CD4-positive, alpha-beta memory T cell (primary cell): ENCODE measurements around the gene CACFD1. TPM values are rescaled to one million over a fixed set of nuclear protein-coding genes. Genes with fewer than 3 reads are reported as not detected.

Experiments
- CTCF ChIA-PET: fragments of 350-600 bp; sonication (Branson Sonifier 250); formaldehyde crosslinking; loops from one replicate; lab custom pipeline; 2021; ENCODE audit warnings: inconsistent platforms; ENCODE audit not compliant: partially characterized antibody; lab: Charles Lee
- POLR2A ChIA-PET: fragments of 350-600 bp; sonication (Branson Sonifier 250); formaldehyde crosslinking; loops from one replicate; lab custom pipeline; 2021; ENCODE audit not compliant: partially characterized antibody; lab: Charles Lee
- DNase-seq, 5 donors: peaks; one replicate each; pipeline versions ENCODE4 v3.0.0 to v3.0.0-alpha.2; 2020 to 2022; ENCODE audit warnings: mixed read lengths in 1 of 5
- H3K27ac ChIP-seq: one replicate; pipeline ENCODE4 v1.7.0; 2013; ENCODE audit warnings: low read depth, low read length
- H3K27me3 ChIP-seq: 2 replicates; pipeline ENCODE4 v1.7.0; 2013; ENCODE audit warnings: mild to moderate bottlenecking, low read length, moderate library complexity; ENCODE audit not compliant: insufficient read depth
- H3K36me3 ChIP-seq: 2 replicates; pipeline ENCODE4 v1.7.0; 2013; ENCODE audit warnings: mild to moderate bottlenecking, low read length, moderate library complexity; ENCODE audit not compliant: insufficient read depth
- H3K4me1 ChIP-seq: 2 replicates; pipeline ENCODE4 v1.7.0; 2013; ENCODE audit warnings: mild to moderate bottlenecking, low read length, moderate library complexity; ENCODE audit not compliant: insufficient read depth
- H3K4me3 ChIP-seq, 2 donors: one replicate each; pipeline ENCODE4 v1.7.0; 2013; ENCODE audit warnings: low read length in 2 of 2, mild to moderate bottlenecking in 1 of 2
- H3K9me3 ChIP-seq, 2 donors: one replicate each; pipeline ENCODE4 v1.7.0; 2013; ENCODE audit warnings: low read length in 2 of 2, control low read depth in 1 of 2; ENCODE audit not compliant: control insufficient read depth in 1 of 2
- H3K27ac Mint-ChIP-seq, 7 donors: one replicate each; pipeline ENCODE4 v1.8.0; 2020 to 2021; ENCODE audit warnings: mixed read lengths in 7 of 7, mild to moderate bottlenecking in 6 of 7, inconsistent platforms in 3 of 7, moderate library complexity in 3 of 7
- H3K27me3 Mint-ChIP-seq, 2 donors: one replicate each; pipeline ENCODE4 v1.8.0; 2020 to 2021; ENCODE audit warnings: mixed read lengths in 2 of 2
- H3K36me3 Mint-ChIP-seq, 2 donors: one replicate each; pipeline ENCODE4 v1.8.0; 2020 to 2021; ENCODE audit warnings: mixed read lengths in 2 of 2, inconsistent platforms in 1 of 2, mild to moderate bottlenecking in 1 of 2
- H3K4me1 Mint-ChIP-seq, 4 donors: one replicate each; pipeline ENCODE4 v1.8.0; 2020 to 2021; ENCODE audit warnings: mixed read lengths in 4 of 4, mild to moderate bottlenecking in 1 of 4
- H3K4me3 Mint-ChIP-seq, 8 donors: one replicate each; pipeline ENCODE4 v1.8.0; 2020 to 2021; ENCODE audit warnings: mixed read lengths in 8 of 8, mild to moderate bottlenecking in 7 of 8, moderate library complexity in 6 of 8, inconsistent platforms in 3 of 8
- H3K9me3 Mint-ChIP-seq, 8 donors: one replicate each; pipeline ENCODE4 v1.8.0; 2020 to 2021; ENCODE audit warnings: mixed read lengths in 8 of 8, mild to moderate bottlenecking in 5 of 8, inconsistent platforms in 3 of 8, moderate library complexity in 1 of 8
- intact Hi-C: fragments of 100-400 bp; cut with micrococcal nuclease; formaldehyde crosslinking; loops from one replicate; pipeline ENCODE4 v1.15.1; 2023
- polyA plus RNA-seq, 2 donors: library from polyadenylated mRNA; unstranded; fragments of 300-500 nt; fragmentation: Illumina TruSeq; gene quantifications; one replicate each; pipeline ENCODE4 v1.2.3, GENCODE V29; 2021
- total RNA-seq, 2 experiments: library from RNA; stranded (reverse); gene quantifications; one replicate each; pipeline ENCODE4 v1.2.3, GENCODE V29; 2021

CACFD1 gene
- total and polyA plus RNA-seq, 4 experiments from 2014 or later = 2.5 to 3.4 (median 2.8) TPM

DNA sequence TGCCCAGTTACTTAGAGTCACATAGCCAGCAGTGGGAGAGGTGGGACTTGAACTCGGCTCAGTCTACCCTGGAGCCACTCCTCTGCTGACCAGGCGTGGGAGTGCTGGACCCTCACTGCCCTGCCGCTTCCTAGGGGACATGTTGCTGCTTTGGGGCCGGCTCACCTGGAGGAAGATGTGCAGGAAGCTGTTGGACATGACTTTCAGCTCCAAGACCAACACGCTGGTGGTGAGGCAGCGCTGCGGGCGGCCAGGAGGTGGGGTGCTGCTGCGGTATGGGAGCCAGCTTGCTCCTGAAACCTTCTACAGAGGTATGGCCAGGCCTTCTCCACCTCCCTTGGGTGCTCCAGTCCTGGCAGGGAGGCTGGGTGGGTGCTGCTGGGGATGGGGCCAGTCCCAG, 3.4 kb upstream of the CACFD1 start:
- no peak for DNase-seq
- ChIA-PET CTCF (no interaction called here), POLR2A (no interaction called here)
- no peak overlapping the region for H3K27ac Mint-ChIP-seq
- H3K4me1 Mint-ChIP-seq = peaks cover 2 to 21% (median 6%) of the 10 kb centered on the region in 4 donors
- H3K4me1 ChIP-seq = peaks cover 10% of the 10 kb centered on the region
- no peak overlapping the region for H3K27ac ChIP-seq
- H3K36me3 Mint-ChIP-seq = peaks cover 0 to 4% of the 10 kb centered on the region in 2 donors
- H3K4me3 ChIP-seq = no peak overlapping the region
- H3K27me3 Mint-ChIP-seq = no peaks in the 10 kb centered on the region
- no peaks in the 10 kb centered on the region for H3K9me3 ChIP-seq
- intact Hi-C loops = no loop called here
- H3K36me3 ChIP-seq = no peaks in the 10 kb centered on the region
- no peak overlapping the region for H3K4me3 Mint-ChIP-seq
- no peaks in the 10 kb centered on the region for H3K27me3 ChIP-seq
- no peaks in the 10 kb centered on the region for H3K9me3 Mint-ChIP-seq

DNA sequence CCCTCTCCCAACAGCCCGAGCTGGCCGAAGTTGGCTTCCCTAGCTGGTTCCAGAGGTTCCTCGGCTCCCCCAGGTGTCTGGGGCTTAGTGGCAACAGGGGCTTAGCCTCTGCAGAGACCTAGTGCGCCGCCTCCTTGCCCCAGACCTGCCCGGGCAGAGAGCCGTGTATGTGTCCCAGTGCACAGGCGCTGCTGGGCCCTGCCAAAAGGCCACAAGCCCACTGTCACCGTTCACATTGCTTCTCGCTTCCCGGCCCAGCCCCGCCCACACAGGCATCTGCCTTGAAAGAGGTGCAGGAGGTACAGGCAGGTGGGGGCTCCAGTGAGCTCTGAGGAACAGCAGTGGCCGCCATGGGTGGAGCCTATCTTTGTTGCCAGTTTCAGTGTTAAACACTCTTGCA, 2.5 kb upstream of the CACFD1 start:
- Histone ChIP-seq H3K4me1 (peaks cover 10% of the 10 kb centered on the region), H3K27me3 (no peaks in the 10 kb centered on the region), H3K9me3 (no peaks in the 10 kb centered on the region), H3K4me3 (no peak overlapping the region), H3K27ac (no peak overlapping the region), H3K36me3 (no peaks in the 10 kb centered on the region)
- intact Hi-C loops = no loop called here
- Mint-ChIP-seq H3K36me3 (peaks cover 0 to 4% of the 10 kb centered on the region in 2 donors), H3K27me3 (no peaks in the 10 kb centered on the region), H3K4me3 (no peak overlapping the region), H3K9me3 (no peaks in the 10 kb centered on the region), H3K27ac (no peak overlapping the region), H3K4me1 (peaks cover 2 to 21% (median 6%) of the 10 kb centered on the region in 4 donors)
- CTCF ChIA-PET = no interaction called here
- POLR2A ChIA-PET = no interaction called here
- DNase-seq = no peak

DNA sequence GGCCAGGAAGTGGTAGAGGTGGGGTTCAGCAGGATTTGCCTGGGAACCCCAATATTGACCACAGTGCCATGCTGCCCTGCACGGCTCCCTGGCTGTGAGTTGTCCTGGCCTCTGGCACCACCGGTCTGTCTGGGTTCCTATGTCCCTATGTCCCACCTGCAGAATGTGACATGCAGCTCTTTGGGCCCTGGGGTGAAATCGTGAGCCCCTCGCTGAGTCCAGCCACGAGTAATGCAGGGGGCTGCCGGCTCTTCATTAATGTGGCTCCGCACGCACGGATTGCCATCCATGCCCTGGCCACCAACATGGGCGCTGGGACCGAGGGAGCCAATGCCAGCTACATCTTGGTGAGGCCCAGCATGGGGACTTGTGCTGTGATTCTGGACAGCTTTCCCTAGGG, 2.0 kb upstream of the CACFD1 start:
- POLR2A ChIA-PET = no interaction called here
- no peak overlapping the region for H3K4me3 Mint-ChIP-seq
- CTCF ChIA-PET = interaction anchor here (1.2 kb wide), 1 partner anchor 22 kb away, joined by 3 read pairs; the partner anchor contains the start of gene SLC2A6

DNA sequence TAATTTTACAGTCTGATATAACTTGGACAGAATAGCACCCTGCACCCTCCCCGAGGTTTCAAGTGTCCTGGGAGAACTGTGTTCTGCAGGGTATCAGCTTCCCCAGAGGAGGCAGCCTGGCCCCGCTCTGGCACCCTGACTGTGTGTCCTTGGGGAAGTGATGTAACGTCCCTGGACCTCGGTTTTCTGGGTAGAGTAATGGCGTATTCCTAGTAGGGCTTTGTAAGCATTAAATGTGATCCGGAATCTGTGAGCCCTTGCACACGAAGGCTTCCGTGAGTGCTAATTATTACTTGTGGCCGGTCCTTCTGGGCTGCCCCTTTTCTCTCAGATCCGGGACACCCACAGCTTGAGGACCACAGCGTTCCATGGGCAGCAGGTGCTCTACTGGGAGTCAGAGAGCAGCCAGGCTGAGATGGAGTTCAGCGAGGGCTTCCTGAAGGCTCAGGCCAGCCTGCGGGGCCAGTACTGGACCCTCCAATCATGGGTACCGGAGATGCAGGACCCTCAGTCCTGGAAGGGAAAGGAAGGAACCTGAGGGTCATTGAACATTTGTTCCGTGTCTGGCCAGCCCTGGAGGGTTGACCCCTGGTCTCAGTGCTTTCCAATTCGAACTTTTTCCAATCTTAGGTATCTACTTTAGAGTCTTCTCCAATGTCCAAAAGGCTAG, 1.0 kb upstream of the CACFD1 start:
- ChIA-PET CTCF (interaction anchor here (1.2 to 2.3 kb wide), 2 partner anchors 21 to 272 kb away, joined by 3 to 10 read pairs; partner anchors contain the start of gene SLC2A6), POLR2A (interaction anchor here (0.8 to 2.1 kb wide), 5 partner anchors 41 to 706 kb away, joined by 3 to 9 read pairs (median 4); partner anchors contain the start of genes MED22, REXO4, RNU6ATAC and RPL7A)
- Mint-ChIP-seq H3K4me1 (peaks cover 2 to 21% (median 6%) of the 10 kb centered on the region in 4 donors), H3K4me3 (peak overlapping the region; percentile 88 to 96 (median 92)), H3K36me3 (peaks cover 0 to 4% of the 10 kb centered on the region in 2 donors), H3K27ac (peak overlapping the region in 3 of 7 donors; percentile 93 to 96 (median 96)), H3K27me3 (no peaks in the 10 kb centered on the region), H3K9me3 (no peaks in the 10 kb centered on the region)
- Histone ChIP-seq H3K27ac (peak overlapping the region; percentile 78), H3K4me3 (peak overlapping the region; percentile 36 to 87), H3K9me3 (no peaks in the 10 kb centered on the region), H3K36me3 (no peaks in the 10 kb centered on the region), H3K4me1 (peaks cover 10% of the 10 kb centered on the region), H3K27me3 (no peaks in the 10 kb centered on the region)
- no peak for DNase-seq
- intact Hi-C loops = loop anchor here (1.0 to 2.0 kb wide), 3 partner anchors 21 to 110 kb away; partner anchors contain the start of genes MED22, REXO4, RPL7A and SLC2A6

More for the DNA sequence above, 2.0 kb upstream of the CACFD1 start:
- H3K36me3 ChIP-seq = no peaks in the 10 kb centered on the region
- H3K4me1 ChIP-seq = peaks cover 10% of the 10 kb centered on the region
- H3K9me3 ChIP-seq = no peaks in the 10 kb centered on the region
- intact Hi-C loops = loop anchor here (2.0 kb wide), 1 partner anchor 109 kb away; the partner anchor contains the start of genes MED22 and RPL7A
- H3K4me1 Mint-ChIP-seq = peaks cover 2 to 21% (median 6%) of the 10 kb centered on the region in 4 donors
- H3K27me3 Mint-ChIP-seq = no peaks in the 10 kb centered on the region
- H3K4me3 ChIP-seq = no peak overlapping the region
- peaks cover 0 to 4% of the 10 kb centered on the region in 2 donors for H3K36me3 Mint-ChIP-seq
- peak overlapping the region in 1 of 7 donors; percentile 30 for H3K27ac Mint-ChIP-seq
- H3K27ac ChIP-seq = no peak overlapping the region
- DNase-seq = no peak
- no peaks in the 10 kb centered on the region for H3K9me3 Mint-ChIP-seq
- H3K27me3 ChIP-seq = no peaks in the 10 kb centered on the region

DNA sequence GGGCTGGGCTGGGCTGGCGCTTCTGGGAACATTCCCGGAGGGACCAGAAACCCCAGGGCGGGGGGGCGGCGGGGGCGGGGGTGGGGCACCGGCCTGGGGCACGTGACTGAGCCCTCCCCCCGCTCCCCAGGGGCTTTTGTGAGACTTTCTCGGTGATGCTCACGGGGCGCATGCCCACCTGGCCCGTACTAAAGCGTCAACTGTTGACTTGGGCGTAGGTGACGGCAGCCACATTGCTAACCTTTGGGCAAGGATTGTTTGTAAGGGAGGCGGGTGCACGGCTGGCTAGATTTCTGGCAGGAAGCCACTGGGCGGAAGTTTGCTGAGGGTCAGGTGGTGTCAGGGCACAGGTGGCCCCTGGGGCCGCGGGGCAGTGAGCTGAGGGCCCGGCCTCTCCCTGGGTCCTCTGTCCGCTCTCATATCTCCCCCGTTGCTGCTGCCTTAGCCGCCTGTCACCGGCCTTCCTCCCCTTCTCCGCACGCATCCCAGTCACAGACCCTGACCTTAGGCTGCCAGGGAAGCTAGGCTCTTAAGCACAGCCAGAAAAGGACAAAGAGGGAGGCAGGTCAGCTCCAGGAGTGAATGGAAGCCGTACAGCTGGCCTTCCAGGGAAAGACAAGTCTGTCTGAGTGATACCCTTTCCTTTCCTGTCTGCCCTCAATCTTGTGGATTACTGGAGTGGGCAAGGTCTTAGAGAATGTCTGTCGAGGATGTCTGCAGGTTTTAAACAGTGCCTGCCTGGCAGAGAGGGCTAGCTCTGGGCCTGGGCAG, 812 bp downstream of the CACFD1 start:
- Mint-ChIP-seq H3K9me3 (no peaks in the 10 kb centered on the region), H3K4me1 (peaks cover 2 to 21% (median 6%) of the 10 kb centered on the region in 4 donors), H3K27ac (peak overlapping the region; percentile 82 to 96 (median 87)), H3K4me3 (peak overlapping the region; percentile 39 to 83 (median 76)), H3K36me3 (peaks cover 0 to 4% of the 10 kb centered on the region in 2 donors), H3K27me3 (no peaks in the 10 kb centered on the region)
- intact Hi-C loops = no loop called here
- CTCF ChIA-PET = interaction anchor here (1.2 to 2.3 kb wide), 2 partner anchors 24 to 274 kb away, joined by 3 to 10 read pairs; no protein-coding TSS in a partner anchor
- Histone ChIP-seq H3K9me3 (no peaks in the 10 kb centered on the region), H3K4me3 (no peak overlapping the region), H3K4me1 (peaks cover 10% of the 10 kb centered on the region), H3K27ac (peak overlapping the region; percentile 78), H3K36me3 (no peaks in the 10 kb centered on the region), H3K27me3 (no peaks in the 10 kb centered on the region)
- POLR2A ChIA-PET = interaction anchor here (0.6 to 2.1 kb wide), 6 partner anchors 18 to 327 kb away, joined by 3 to 9 read pairs (median 5); partner anchors contain the start of genes MED22, REXO4, RPL7A and SLC2A6
- peak in 2 of 5 donors; percentile 48 to 81 for DNase-seq

DNA sequence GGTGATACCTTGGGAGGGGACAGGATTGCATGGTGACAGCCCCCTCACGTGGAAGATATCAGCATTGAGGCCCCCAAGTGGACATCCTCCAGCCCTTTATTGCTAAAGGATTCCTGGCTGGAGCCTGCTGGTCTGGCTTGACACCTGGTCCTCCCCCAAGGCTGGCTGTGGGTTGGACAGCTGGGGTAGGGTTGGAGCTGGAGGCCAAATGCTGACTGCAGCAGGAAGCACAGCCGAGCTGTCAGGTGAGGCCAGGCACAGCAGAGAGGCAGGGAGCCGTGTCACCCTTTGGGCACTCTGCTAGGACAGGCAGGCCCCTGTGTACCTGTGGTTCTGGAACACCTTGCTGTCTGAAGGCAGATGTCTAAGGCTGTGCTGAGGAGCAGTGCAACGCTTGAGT, 2.2 kb downstream of the CACFD1 start:
- H3K27ac ChIP-seq = no peak overlapping the region
- POLR2A ChIA-PET = no interaction called here
- no peaks in the 10 kb centered on the region for H3K27me3 ChIP-seq
- H3K36me3 ChIP-seq = no peaks in the 10 kb centered on the region
- no peaks in the 10 kb centered on the region for H3K9me3 Mint-ChIP-seq
- H3K4me1 ChIP-seq = peaks cover 10% of the 10 kb centered on the region
- CTCF ChIA-PET = no interaction called here
- intact Hi-C loops = no loop called here
- H3K27ac Mint-ChIP-seq = peak overlapping the region in 2 of 7 donors; percentile 88 to 96
- H3K27me3 Mint-ChIP-seq = no peaks in the 10 kb centered on the region
- H3K4me3 ChIP-seq = no peak overlapping the region
- peaks cover 2 to 21% (median 6%) of the 10 kb centered on the region in 4 donors for H3K4me1 Mint-ChIP-seq
- peaks cover 0 to 4% of the 10 kb centered on the region in 2 donors for H3K36me3 Mint-ChIP-seq
- no peaks in the 10 kb centered on the region for H3K9me3 ChIP-seq
- peak overlapping the region in 1 of 8 donors; percentile 62 for H3K4me3 Mint-ChIP-seq
- peak in 1 of 5 donors; percentile 32 for DNase-seq
